Transverse colon (tissue), 4 donors: ENCODE results near the gene ALDH16A1.

ENCODE experiments used
- POLR2AphosphoS5 ChIP-seq, 3 donors: sonication (generic); formaldehyde crosslinking; IDR thresholded peaks; one replicate each; pipeline ENCODE4 v1.6.1; 2016; ENCODE audit warnings: antibody characterized with exemption in 3 of 3
- TF ChIP-seq, protein P1 (sequence below), 5 experiments: fragments of 200-600 bp in 3 of 5; fragments of 450-650 bp in 2 of 5; sonication (generic) in 3 of 5; IDR thresholded peaks; 1 replicate in 2 of 5; 2 replicates in 3 of 5; pipeline ENCODE4 v1.5.1; 2016 to 2017; ENCODE audit warnings: antibody characterized with exemption in 5 of 5, inconsistent platforms in 3 of 5, mild to moderate bottlenecking in 2 of 5, moderate library complexity in 1 of 5

DNA sequence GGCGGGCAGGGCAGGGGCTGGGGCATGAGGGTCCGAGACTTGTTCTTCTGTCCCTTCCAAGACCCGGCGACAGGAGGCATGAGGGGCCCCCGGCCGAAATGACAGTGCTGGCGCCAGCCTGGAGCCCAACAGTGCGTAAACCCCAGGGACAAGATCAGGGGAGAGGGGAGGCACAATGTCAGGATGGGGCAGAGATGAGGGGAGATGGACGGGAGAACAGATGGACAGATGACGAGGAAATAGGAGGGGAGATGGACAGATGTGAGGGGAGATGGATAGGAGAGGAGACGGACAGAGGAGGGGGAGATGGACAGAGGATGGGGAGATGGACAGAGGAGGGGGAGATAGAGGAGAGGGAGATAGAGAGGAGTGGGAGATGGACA lies 21.5 kb downstream of the ALDH16A1 start:
- TF ChIP-seq, protein P1, sequence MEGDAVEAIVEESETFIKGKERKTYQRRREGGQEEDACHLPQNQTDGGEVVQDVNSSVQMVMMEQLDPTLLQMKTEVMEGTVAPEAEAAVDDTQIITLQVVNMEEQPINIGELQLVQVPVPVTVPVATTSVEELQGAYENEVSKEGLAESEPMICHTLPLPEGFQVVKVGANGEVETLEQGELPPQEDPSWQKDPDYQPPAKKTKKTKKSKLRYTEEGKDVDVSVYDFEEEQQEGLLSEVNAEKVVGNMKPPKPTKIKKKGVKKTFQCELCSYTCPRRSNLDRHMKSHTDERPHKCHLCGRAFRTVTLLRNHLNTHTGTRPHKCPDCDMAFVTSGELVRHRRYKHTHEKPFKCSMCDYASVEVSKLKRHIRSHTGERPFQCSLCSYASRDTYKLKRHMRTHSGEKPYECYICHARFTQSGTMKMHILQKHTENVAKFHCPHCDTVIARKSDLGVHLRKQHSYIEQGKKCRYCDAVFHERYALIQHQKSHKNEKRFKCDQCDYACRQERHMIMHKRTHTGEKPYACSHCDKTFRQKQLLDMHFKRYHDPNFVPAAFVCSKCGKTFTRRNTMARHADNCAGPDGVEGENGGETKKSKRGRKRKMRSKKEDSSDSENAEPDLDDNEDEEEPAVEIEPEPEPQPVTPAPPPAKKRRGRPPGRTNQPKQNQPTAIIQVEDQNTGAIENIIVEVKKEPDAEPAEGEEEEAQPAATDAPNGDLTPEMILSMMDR (IDR thresholded peaks at IDR 0.05): no peak
- no peak for TF ChIP-seq POLR2AphosphoS5 (IDR thresholded peaks at IDR 0.05)
